DMS53 (cell line): ENCODE results near the gene GABRB1.

Experiments
- DNase-seq: peaks from one replicate; lab custom pipeline; 2025; lab: John Stamatoyannopoulos, UW

Gene GABRB1

GRCh38 chr4:47049347-47049746, 18.0 kb downstream of the GABRB1 start:
- DNase-seq, result no peak

- DNase-seq, result no peak
Observed at GRCh38 chr4:47050761-47051725, 19.7 kb downstream of the GABRB1 start.

GRCh38 chr4:47053485-47053884, 22.1 kb downstream of the GABRB1 start:
- no peak for DNase-seq

GRCh38 chr4:47054130-47054529, 22.8 kb downstream of the GABRB1 start:
- DNase-seq, result no peak

GRCh38 chr4:47057991-47058390, 26.6 kb downstream of the GABRB1 start:
- no peak for DNase-seq

- no peak for DNase-seq
Observed at GRCh38 chr4:47060561-47060960, 29.2 kb downstream of the GABRB1 start.

GRCh38 chr4:47061435-47061834, 30.1 kb downstream of the GABRB1 start:
- DNase-seq, result no peak

- DNase-seq, result no peak
Observed at GRCh38 chr4:47065051-47065481, 33.7 kb downstream of the GABRB1 start.

- DNase-seq, result no peak
Observed at GRCh38 chr4:47068986-47069385, 37.6 kb downstream of the GABRB1 start.

- peak; percentile 43 for DNase-seq
Observed at GRCh38 chr4:47071901-47072341, 40.6 kb downstream of the GABRB1 start.

GRCh38 chr4:47073647-47074046, 42.3 kb downstream of the GABRB1 start:
- DNase-seq, result no peak

- DNase-seq, result no peak
Observed at GRCh38 chr4:47074816-47075215, 43.4 kb downstream of the GABRB1 start.

GRCh38 chr4:47075262-47075661, 43.9 kb downstream of the GABRB1 start:
- DNase-seq, result no peak

GRCh38 chr4:47075919-47076318, 44.6 kb downstream of the GABRB1 start:
- DNase-seq, result peak; percentile 20

GRCh38 chr4:47084111-47084510, 52.7 kb downstream of the GABRB1 start:
- peak; percentile 82 for DNase-seq

GRCh38 chr4:47084795-47085194, 53.4 kb downstream of the GABRB1 start:
- DNase-seq, result no peak

GRCh38 chr4:47088298-47088697, 56.9 kb downstream of the GABRB1 start:
- DNase-seq, result no peak

GRCh38 chr4:47095884-47096283, 64.5 kb downstream of the GABRB1 start:
- DNase-seq, result no peak

- no peak for DNase-seq
Observed at GRCh38 chr4:47101453-47101852, 70.1 kb downstream of the GABRB1 start.

GRCh38 chr4:47104986-47105385, 73.6 kb downstream of the GABRB1 start:
- DNase-seq, result no peak

- DNase-seq, result no peak
Observed at GRCh38 chr4:47106561-47106960, 75.2 kb downstream of the GABRB1 start.

- DNase-seq, result peak; percentile 18
Observed at GRCh38 chr4:47109379-47109778, 78.0 kb downstream of the GABRB1 start.

- DNase-seq, result no peak
Observed at GRCh38 chr4:47110546-47111132, 79.3 kb downstream of the GABRB1 start.
